ENCODE data around the gene COPA.

DNA sequence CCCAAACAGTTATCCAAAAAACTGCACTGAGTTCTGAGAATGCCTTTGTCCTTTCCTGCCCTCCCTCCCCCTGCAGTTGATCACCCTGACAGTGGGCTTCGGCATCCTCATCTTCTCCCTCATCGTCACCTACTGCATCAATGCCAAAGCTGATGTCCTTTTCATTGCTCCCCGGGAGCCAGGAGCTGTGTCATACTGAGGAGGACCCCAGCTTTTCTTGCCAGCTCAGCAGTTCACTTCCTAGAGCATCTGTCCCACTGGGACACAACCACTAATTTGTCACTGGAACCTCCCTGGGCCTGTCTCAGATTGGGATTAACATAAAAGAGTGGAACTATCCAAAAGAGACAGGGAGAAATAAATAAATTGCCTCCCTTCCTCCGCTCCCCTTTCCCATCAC, 15.0 kb upstream of the COPA start:
- TF ChIP-seq CTCF (IDR thresholded peaks at IDR 0.05) (no peak), POLR2AphosphoS5 (IDR thresholded peaks at IDR 0.05; ENCODE audit: low read depth, low read length) (no peak), TCF7L2 (IDR thresholded peaks at IDR 0.05; ENCODE audit: low read depth, low read length) (no peak)

Measured in Panc1 (cell line).